Suprapubic skin (tissue), 4 donors: Measurements from ENCODE around the gene ZNF324.

Experiments used
- POLR2A ChIP-seq, 2 donors: fragments of 450-650 bp; IDR thresholded peaks; one replicate each; pipeline ENCODE4 v1.6.1; 2017; ENCODE audit warnings: antibody characterized with exemption in 2 of 2, mild to moderate bottlenecking in 2 of 2, moderate library complexity in 2 of 2
- POLR2AphosphoS5 ChIP-seq, 3 donors: sonication (generic); formaldehyde crosslinking; IDR thresholded peaks; one replicate each; pipeline ENCODE4 v1.6.1; 2017; ENCODE audit warnings: antibody characterized with exemption in 3 of 3
- TF ChIP-seq, protein P1 (sequence below), 2 donors: fragments of 200-600 bp in 1 of 2; fragments of 450-650 bp in 1 of 2; sonication (generic) in 1 of 2; IDR thresholded peaks; one replicate each; pipeline ENCODE4 v1.5.1; 2016 to 2019; ENCODE audit warnings: antibody characterized with exemption in 2 of 2, mild to moderate bottlenecking in 1 of 2, moderate library complexity in 1 of 2

DNA sequence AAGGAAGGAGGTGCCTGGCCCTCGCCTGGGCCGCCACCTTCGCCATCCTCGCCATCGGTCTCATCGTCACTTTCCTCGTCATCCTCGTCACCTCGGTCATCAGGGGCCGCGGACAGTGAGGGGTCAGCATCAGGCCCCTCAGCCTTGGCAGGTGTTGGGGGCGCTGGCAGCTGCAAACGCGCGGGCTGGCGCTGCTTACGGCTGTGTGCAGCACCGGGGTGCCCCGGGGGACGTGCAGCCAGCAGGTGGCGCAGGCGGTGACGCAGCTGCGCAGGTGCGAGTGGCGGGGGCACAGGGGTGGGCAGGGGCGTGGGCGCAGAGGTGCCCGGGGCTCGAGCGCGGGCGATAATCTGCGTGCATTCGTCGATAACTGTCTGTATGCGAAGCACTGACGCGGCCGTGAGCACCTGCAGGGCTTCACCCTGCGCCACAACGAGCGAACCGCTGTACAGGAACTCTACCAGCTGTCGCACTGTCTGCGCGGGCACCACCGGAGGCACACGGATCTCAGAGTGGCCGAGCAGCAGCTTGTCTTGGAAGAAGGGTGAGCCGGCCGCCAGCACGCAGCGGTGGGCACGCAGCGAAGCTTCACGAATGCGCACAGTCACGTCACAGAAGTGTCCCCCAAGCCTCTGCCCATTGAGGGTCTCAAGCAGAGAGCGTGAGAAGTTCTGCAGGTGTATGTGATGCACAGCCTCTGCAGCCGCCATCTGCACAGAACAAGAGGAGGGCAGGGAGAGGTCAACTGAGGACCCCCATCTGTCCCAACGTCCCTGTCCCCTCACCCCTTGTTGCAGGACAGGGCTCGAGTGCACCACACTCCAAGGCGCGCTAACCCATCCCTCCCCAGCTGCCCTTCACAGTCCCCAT is 50.3 kb downstream of the ZNF324 start:
- no peak for TF ChIP-seq POLR2A (IDR thresholded peaks at IDR 0.05)
- TF ChIP-seq, protein P1, sequence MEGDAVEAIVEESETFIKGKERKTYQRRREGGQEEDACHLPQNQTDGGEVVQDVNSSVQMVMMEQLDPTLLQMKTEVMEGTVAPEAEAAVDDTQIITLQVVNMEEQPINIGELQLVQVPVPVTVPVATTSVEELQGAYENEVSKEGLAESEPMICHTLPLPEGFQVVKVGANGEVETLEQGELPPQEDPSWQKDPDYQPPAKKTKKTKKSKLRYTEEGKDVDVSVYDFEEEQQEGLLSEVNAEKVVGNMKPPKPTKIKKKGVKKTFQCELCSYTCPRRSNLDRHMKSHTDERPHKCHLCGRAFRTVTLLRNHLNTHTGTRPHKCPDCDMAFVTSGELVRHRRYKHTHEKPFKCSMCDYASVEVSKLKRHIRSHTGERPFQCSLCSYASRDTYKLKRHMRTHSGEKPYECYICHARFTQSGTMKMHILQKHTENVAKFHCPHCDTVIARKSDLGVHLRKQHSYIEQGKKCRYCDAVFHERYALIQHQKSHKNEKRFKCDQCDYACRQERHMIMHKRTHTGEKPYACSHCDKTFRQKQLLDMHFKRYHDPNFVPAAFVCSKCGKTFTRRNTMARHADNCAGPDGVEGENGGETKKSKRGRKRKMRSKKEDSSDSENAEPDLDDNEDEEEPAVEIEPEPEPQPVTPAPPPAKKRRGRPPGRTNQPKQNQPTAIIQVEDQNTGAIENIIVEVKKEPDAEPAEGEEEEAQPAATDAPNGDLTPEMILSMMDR (IDR thresholded peaks at IDR 0.05): no peak
- TF ChIP-seq POLR2AphosphoS5 (IDR thresholded peaks at IDR 0.05): no peak
